Erythroblast (primary cell): ENCODE results near the gene CCL14.
"Not testable (repeated sequence)": the region's sequence is repeated elsewhere in the genome, so short reads cannot be mapped to it uniquely, and the experiment has no call there.

ENCODE experiments used
- DNase-seq, 2 experiments: peaks; one replicate each; lab custom pipeline; 2025; lab: John Stamatoyannopoulos, UW
- GATA1 ChIP-seq: IDR thresholded peaks from 2 replicates; pipeline ENCODE4 v1.6.1; 2011; ENCODE audit warnings: low read depth, mild to moderate bottlenecking, control low read depth, low read length, moderate library complexity
- POLR2A ChIP-seq: IDR thresholded peaks from 2 replicates; pipeline ENCODE4 v1.6.1; 2011; ENCODE audit warnings: mild to moderate bottlenecking, low read length

The CCL14 gene

GRCh38 chr17:35942588-35943186 is 43.8 kb downstream of the CCL14 start:
- peak in 1 of 2 experiments; percentile 25 for DNase-seq
- TF ChIP-seq GATA1, result no peak
- no peak for TF ChIP-seq POLR2A

GRCh38 chr17:35938492-35938891 is 48.0 kb downstream of the CCL14 start:
- DNase-seq, result not testable (repeated sequence)

DNA sequence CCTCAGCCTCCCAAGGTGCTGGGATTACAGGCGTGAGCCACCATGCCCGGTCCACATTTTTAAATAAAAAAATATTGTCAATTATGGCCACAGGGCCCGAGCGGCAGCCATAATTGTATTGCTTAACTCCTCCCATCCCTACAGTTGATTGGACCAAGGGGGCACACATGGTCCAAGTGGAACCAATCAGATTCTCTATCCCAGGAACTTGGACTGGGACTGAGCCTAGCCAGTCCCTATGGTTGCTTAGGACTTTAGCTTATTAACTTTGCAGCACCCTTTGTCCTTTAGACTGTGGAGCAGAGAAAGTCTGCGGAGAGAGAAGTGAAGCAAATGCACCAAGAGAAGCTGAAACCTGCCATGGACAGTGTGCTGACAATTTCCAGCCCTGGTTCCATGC is 50.5 kb downstream of the CCL14 start:
- DNase-seq, result no peak
- TF ChIP-seq POLR2A, result no peak
- TF ChIP-seq GATA1, result no peak

GRCh38 chr17:35934760-35935159 is 51.8 kb downstream of the CCL14 start:
- TF ChIP-seq POLR2A (no peak), GATA1 (no peak)
- no peak for DNase-seq
